Measurements from ENCODE around the gene TSPO2. TPM values are rescaled to one million over a fixed set of nuclear protein-coding genes. Genes with fewer than 3 reads are reported as not detected.

TSPO2 gene
- total and polyA plus RNA-seq, 9 donors = not detected

GRCh38 chr6:41059556-41059955 lies 17.3 kb downstream of the TSPO2 start:
- H3K4me3 ChIP-seq = no peak overlapping the region
- no peaks in the 10 kb centered on the region for H3K27me3 ChIP-seq
- no peak for DNase-seq
- no peaks in the 10 kb centered on the region for H3K4me1 ChIP-seq (ENCODE audit: insufficient read depth)
- 64 to 93% (median 81%) methylated on average over 1 of the region's 1 CpG for WGBS, 3 donors
- H3K9me3 ChIP-seq = no peaks in the 10 kb centered on the region
- intact Hi-C loops (cut with DNase I) = loop anchor here in 1 of 4 donors (5.0 kb wide), 1 partner anchor 47 kb away; no protein-coding TSS in a partner anchor
- H3K36me3 ChIP-seq = no peaks in the 10 kb centered on the region
- no peak overlapping the region for H3K27ac ChIP-seq
- TF ChIP-seq POLR2A (IDR thresholded peaks at IDR 0.05) (no peak), EP300 (IDR thresholded peaks at IDR 0.05) (no peak)
- TF ChIP-seq, protein P1, sequence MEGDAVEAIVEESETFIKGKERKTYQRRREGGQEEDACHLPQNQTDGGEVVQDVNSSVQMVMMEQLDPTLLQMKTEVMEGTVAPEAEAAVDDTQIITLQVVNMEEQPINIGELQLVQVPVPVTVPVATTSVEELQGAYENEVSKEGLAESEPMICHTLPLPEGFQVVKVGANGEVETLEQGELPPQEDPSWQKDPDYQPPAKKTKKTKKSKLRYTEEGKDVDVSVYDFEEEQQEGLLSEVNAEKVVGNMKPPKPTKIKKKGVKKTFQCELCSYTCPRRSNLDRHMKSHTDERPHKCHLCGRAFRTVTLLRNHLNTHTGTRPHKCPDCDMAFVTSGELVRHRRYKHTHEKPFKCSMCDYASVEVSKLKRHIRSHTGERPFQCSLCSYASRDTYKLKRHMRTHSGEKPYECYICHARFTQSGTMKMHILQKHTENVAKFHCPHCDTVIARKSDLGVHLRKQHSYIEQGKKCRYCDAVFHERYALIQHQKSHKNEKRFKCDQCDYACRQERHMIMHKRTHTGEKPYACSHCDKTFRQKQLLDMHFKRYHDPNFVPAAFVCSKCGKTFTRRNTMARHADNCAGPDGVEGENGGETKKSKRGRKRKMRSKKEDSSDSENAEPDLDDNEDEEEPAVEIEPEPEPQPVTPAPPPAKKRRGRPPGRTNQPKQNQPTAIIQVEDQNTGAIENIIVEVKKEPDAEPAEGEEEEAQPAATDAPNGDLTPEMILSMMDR (IDR thresholded peaks at IDR 0.05) = no peak

DNA sequence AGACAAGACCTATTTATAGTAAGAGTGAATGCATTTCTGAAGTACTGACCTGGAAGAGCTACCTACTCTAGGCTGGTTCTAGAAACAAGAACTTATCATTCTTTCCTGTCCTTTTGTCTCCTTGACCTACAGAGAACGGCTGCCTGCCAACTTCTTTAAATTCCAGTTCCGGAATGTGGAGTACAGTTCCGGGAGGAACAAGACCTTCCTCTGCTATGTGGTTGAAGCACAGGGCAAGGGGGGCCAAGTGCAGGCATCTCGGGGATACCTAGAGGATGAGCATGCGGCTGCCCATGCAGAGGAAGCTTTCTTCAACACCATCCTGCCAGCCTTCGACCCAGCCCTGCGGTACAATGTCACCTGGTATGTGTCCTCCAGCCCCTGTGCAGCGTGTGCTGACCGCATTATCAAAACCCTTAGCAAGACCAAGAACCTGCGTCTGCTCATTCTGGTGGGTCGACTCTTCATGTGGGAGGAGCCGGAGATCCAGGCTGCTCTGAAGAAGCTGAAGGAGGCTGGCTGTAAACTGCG lies 19.0 kb downstream of the TSPO2 start:
- intact Hi-C loops (cut with DNase I) = no loop called here
- no peak for DNase-seq
- Histone ChIP-seq H3K36me3 (no peaks in the 10 kb centered on the region), H3K4me1 (ENCODE audit: insufficient read depth) (no peaks in the 10 kb centered on the region), H3K9me3 (no peaks in the 10 kb centered on the region), H3K4me3 (no peak overlapping the region), H3K27ac (no peak overlapping the region), H3K27me3 (no peaks in the 10 kb centered on the region)
- 78 to 79% (median 79%) methylated on average over 13 of the region's 13 CpGs for WGBS, 3 donors
- TF ChIP-seq POLR2A (IDR thresholded peaks at IDR 0.05) = no peak
- TF ChIP-seq EP300 (IDR thresholded peaks at IDR 0.05) = no peak
- TF ChIP-seq, protein P1 (IDR thresholded peaks at IDR 0.05) = no peak

DNA sequence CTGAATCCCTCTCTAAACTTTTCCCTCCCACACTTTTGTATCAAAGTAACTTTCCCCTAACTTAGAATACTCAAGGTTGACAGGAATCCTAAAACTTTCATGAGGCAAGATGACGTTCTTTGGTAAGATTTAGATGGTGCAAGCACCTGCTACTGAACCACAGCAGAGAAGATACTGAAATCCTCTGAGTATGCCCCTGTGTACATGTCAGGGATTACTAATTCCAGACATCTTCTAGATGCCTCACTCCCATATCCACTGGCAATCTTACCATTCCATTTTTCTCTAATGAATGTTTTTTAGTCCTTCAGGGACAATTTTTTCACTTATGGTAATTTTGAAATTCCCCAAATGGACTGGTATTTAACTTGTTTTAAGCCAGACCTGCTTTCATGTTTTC lies 19.8 kb downstream of the TSPO2 start:
- Histone ChIP-seq H3K27me3 (no peaks in the 10 kb centered on the region), H3K9me3 (no peaks in the 10 kb centered on the region), H3K27ac (no peak overlapping the region), H3K36me3 (no peaks in the 10 kb centered on the region), H3K4me1 (ENCODE audit: insufficient read depth) (no peaks in the 10 kb centered on the region), H3K4me3 (no peak overlapping the region)
- intact Hi-C loops (cut with DNase I) = no loop called here
- no peak for TF ChIP-seq POLR2A (IDR thresholded peaks at IDR 0.05)
- no peak for TF ChIP-seq EP300 (IDR thresholded peaks at IDR 0.05)
- TF ChIP-seq, protein P1 (IDR thresholded peaks at IDR 0.05) = no peak
- 57 to 70% (median 58%) methylated on average over 1 of the region's 1 CpG for WGBS, 3 donors
- no peak for DNase-seq

GRCh38 chr6:41063884-41064285 lies 21.6 kb downstream of the TSPO2 start:
- intact Hi-C loops (cut with DNase I) = no loop called here
- TF ChIP-seq EP300 (IDR thresholded peaks at IDR 0.05) = no peak
- TF ChIP-seq, protein P1 (IDR thresholded peaks at IDR 0.05) = no peak
- TF ChIP-seq POLR2A (IDR thresholded peaks at IDR 0.05) = no peak
- Histone ChIP-seq H3K27me3 (no peaks in the 10 kb centered on the region), H3K4me3 (no peak overlapping the region), H3K36me3 (no peaks in the 10 kb centered on the region), H3K4me1 (ENCODE audit: insufficient read depth) (no peaks in the 10 kb centered on the region), H3K9me3 (no peaks in the 10 kb centered on the region), H3K27ac (no peak overlapping the region)
- 93 to 94% (median 94%) methylated on average over 2 of the region's 2 CpGs for WGBS, 3 donors
- DNase-seq = no peak

All from ovary (tissue), 9 donors.